Hematopoietic multipotent progenitor cell (in vitro differentiated cells): ENCODE data around the gene ATP10D. TPM values are rescaled to one million over a fixed set of nuclear protein-coding genes. Genes with fewer than 3 reads are reported as not detected.
A peak's percentile ranks its signal among the peaks of the same experiment; 100 is the strongest.
"Not testable (repeated sequence)": the region's sequence is repeated elsewhere in the genome, so short reads cannot be mapped to it uniquely, and the experiment has no call there.

ENCODE experiments used
- DNase-seq, 3 donors: peaks; one replicate each; pipeline ENCODE4 v3.0.0-alpha.2; 2011 to 2015; ENCODE audit warnings: low read depth in 2 of 3, low spot score in 2 of 3
- total RNA-seq: library from RNA; depleted of rRNA; stranded (reverse); fragments of >200 nt; gene quantifications from one replicate; pipeline ENCODE4 v1.2.3, GENCODE V29; 2012

The ATP10D gene
- total RNA-seq, 1 donor: 8.9 TPM

GRCh38 chr4:47486231-47486673 is 1.2 kb downstream of the ATP10D start:
- DNase-seq: no peak

GRCh38 chr4:47486727-47487126 is 1.7 kb downstream of the ATP10D start:
- DNase-seq: not testable (repeated sequence)

GRCh38 chr4:47488706-47489105 is 3.6 kb downstream of the ATP10D start:
- DNase-seq: no peak

- peak in 1 of 3 donors; percentile 26 for DNase-seq
Measured at GRCh38 chr4:47490550-47490949, 5.5 kb downstream of the ATP10D start.

GRCh38 chr4:47493238-47494123 is 8.4 kb downstream of the ATP10D start:
- no peak for DNase-seq

GRCh38 chr4:47494124-47494430 is 9.0 kb downstream of the ATP10D start:
- DNase-seq: no peak

- DNase-seq: no peak
Measured at GRCh38 chr4:47498899-47499298, 13.8 kb downstream of the ATP10D start.

GRCh38 chr4:47499700-47500099 is 14.6 kb downstream of the ATP10D start:
- peak in 1 of 3 donors; percentile 39 for DNase-seq

GRCh38 chr4:47500776-47501175 is 15.7 kb downstream of the ATP10D start:
- no peak for DNase-seq

- no peak for DNase-seq
Measured at GRCh38 chr4:47505147-47505546, 20.1 kb downstream of the ATP10D start.

- DNase-seq: no peak
Measured at GRCh38 chr4:47505666-47506065, 20.6 kb downstream of the ATP10D start.

- DNase-seq: peak in 2 of 3 donors; percentile 39 to 74
Measured at GRCh38 chr4:47510506-47511143, 25.6 kb downstream of the ATP10D start.

GRCh38 chr4:47513461-47513860 is 28.4 kb downstream of the ATP10D start:
- DNase-seq: no peak

- no peak for DNase-seq
Measured at GRCh38 chr4:47519239-47519883, 34.3 kb downstream of the ATP10D start.

- DNase-seq: no peak
Measured at GRCh38 chr4:47525154-47525819, 40.2 kb downstream of the ATP10D start.

GRCh38 chr4:47526281-47526680 is 41.2 kb downstream of the ATP10D start:
- no peak for DNase-seq

GRCh38 chr4:47528646-47529045 is 43.6 kb downstream of the ATP10D start:
- not testable (repeated sequence) for DNase-seq

GRCh38 chr4:47530801-47531200 is 45.7 kb downstream of the ATP10D start:
- no peak for DNase-seq

- peak; percentile 9 to 80 (median 70) for DNase-seq
Measured at GRCh38 chr4:47531241-47531953, 46.3 kb downstream of the ATP10D start.

GRCh38 chr4:47531954-47532321 is 46.9 kb downstream of the ATP10D start:
- DNase-seq: no peak
